Stomach (tissue), 9 donors: ENCODE measurements around the gene GJC1. TPM values are rescaled to one million over a fixed set of nuclear protein-coding genes. Genes with fewer than 3 reads are reported as not detected.

Experiments
- DNase-seq, 2 donors: peaks; one replicate each; pipeline versions ENCODE4 v3.0.0 to v3.0.0-alpha.2; 2013 to 2019
- H3K27ac ChIP-seq, 5 donors: fragments of 200-600 bp in 4 of 5; sonication (generic) in 4 of 5; one replicate each; pipeline ENCODE4 v1.5.1; 2013 to 2019; ENCODE audit warnings: mild to moderate bottlenecking in 1 of 5, moderate library complexity in 1 of 5
- H3K27me3 ChIP-seq, 3 donors: fragments of 200-600 bp; sonication (generic); one replicate each; pipeline ENCODE4 v1.5.1; 2017 to 2019; ENCODE audit warnings: mixed run types in 1 of 3
- H3K36me3 ChIP-seq, 4 donors: fragments of 200-600 bp; sonication (generic); 1 replicate in 3 of 4; 2 replicates in 1 of 4; pipeline ENCODE4 v1.5.1; 2016 to 2019
- H3K4me1 ChIP-seq, 4 donors: fragments of 200-600 bp; sonication (generic); one replicate each; pipeline ENCODE4 v1.5.1; 2016 to 2019
- H3K4me3 ChIP-seq, 4 donors: fragments of 200-600 bp; sonication (generic) in 3 of 4; one replicate each; pipeline ENCODE4 v1.5.1; 2016 to 2019; ENCODE audit warnings: mild to moderate bottlenecking in 1 of 4
- H3K9me3 ChIP-seq, 4 donors: fragments of 200-600 bp; sonication (generic); one replicate each; pipeline ENCODE4 v1.5.1; 2016 to 2019
- CTCF ChIP-seq, 7 experiments: fragments of 450-650 bp in 4 of 7; fragments of 200-600 bp in 3 of 7; sonication (generic) in 3 of 7; IDR thresholded peaks; one replicate each; pipeline ENCODE4 v1.5.1; 2016 to 2019; ENCODE audit warnings: antibody characterized with exemption in 7 of 7, control low read depth in 2 of 7, mild to moderate bottlenecking in 1 of 7
- EP300 ChIP-seq: sonication (generic); formaldehyde crosslinking; IDR thresholded peaks from one replicate; pipeline ENCODE4 v1.6.1; 2017; ENCODE audit warnings: antibody characterized with exemption
- POLR2A ChIP-seq, 4 donors: fragments of 450-650 bp; IDR thresholded peaks; one replicate each; pipeline ENCODE4 v1.6.1; 2016; ENCODE audit warnings: antibody characterized with exemption in 4 of 4, control low read depth in 2 of 4, mild to moderate bottlenecking in 1 of 4, moderate library complexity in 1 of 4
- POLR2AphosphoS5 ChIP-seq, 3 donors: sonication (generic); formaldehyde crosslinking; IDR thresholded peaks; one replicate each; pipeline ENCODE4 v1.6.1; 2016; ENCODE audit warnings: antibody characterized with exemption in 3 of 3
- WGBS, 5 donors: extraction: QIAGEN DNeasy Blood & Tissue Kit in 3 of 5; methylation state at CpG; one replicate each; pipeline versions ENCODE4 v1.1.5 to v1.1.7; 2013 to 2018; 5-methylcytosine and 5-hydroxymethylcytosine counted together
- intact Hi-C: fragments of 100-400 bp; cut with DNase I; formaldehyde crosslinking; loops from one replicate; pipeline ENCODE4 v1.15.1; 2023; ENCODE audit warnings: low total_unique reads
- polyA plus RNA-seq, 3 donors: library from polyadenylated mRNA; stranded (reverse); fragments of 200-250 nt; gene quantifications; one replicate each; pipeline ENCODE4 v1.2.3, GENCODE V29; 2013
- total RNA-seq, 5 donors: library from RNA; depleted of rRNA; stranded (reverse); fragments of >200 nt; gene quantifications; one replicate each; pipeline versions ENCODE4 v1.1.0 to v1.2.3, GENCODE V29; 2014 to 2016
- donor health status: healthy with polysubstance abuse.
- donor health status: Bipolar disorder and iron deficiency.
- donor health status: healthy.

GJC1 gene
- total and polyA plus RNA-seq, 8 donors = 0.31 to 53.1 (median 10.4) TPM

GRCh38 chr17:44770166-44770925 lies 59.7 kb downstream of the GJC1 start:
- H3K27ac ChIP-seq = no peak overlapping the region
- H3K4me1 ChIP-seq = peaks cover 5 to 9% (median 8%) of the 10 kb centered on the region in 4 donors
- TF ChIP-seq CTCF (IDR thresholded peaks at IDR 0.05) (no peak), POLR2A (IDR thresholded peaks at IDR 0.05) (no peak), EP300 (no peak), POLR2AphosphoS5 (IDR thresholded peaks at IDR 0.05) (no peak)
- H3K27me3 ChIP-seq = peaks cover 0 to 76% (median 24%) of the 10 kb centered on the region in 3 donors
- 64 to 71% (median 69%) methylated on average over 9 to 11 of the region's 11 CpGs for WGBS, 5 donors
- no peak for DNase-seq
- intact Hi-C loops = loop anchor here (10.0 kb wide), 1 partner anchor 254 kb away; no protein-coding TSS in a partner anchor
- H3K36me3 ChIP-seq = no peaks in the 10 kb centered on the region
- no peak overlapping the region for H3K4me3 ChIP-seq
- H3K9me3 ChIP-seq = no peaks in the 10 kb centered on the region

GRCh38 chr17:44769647-44770084 lies 60.4 kb downstream of the GJC1 start:
- Histone ChIP-seq H3K27me3 (peaks cover 0 to 81% (median 24%) of the 10 kb centered on the region in 3 donors), H3K9me3 (no peaks in the 10 kb centered on the region), H3K27ac (no peak overlapping the region), H3K4me1 (peaks cover 0 to 3% (median 2%) of the 10 kb centered on the region in 4 donors), H3K36me3 (no peaks in the 10 kb centered on the region), H3K4me3 (no peak overlapping the region)
- WGBS, 5 donors = 60 to 75% (median 68%) methylated on average over 7 to 15 of the region's 15 CpGs
- intact Hi-C loops = loop anchor here (10.0 kb wide), 1 partner anchor 255 kb away; no protein-coding TSS in a partner anchor
- DNase-seq = no peak
- TF ChIP-seq POLR2AphosphoS5 (IDR thresholded peaks at IDR 0.05) (no peak), POLR2A (IDR thresholded peaks at IDR 0.05) (no peak), EP300 (no peak), CTCF (IDR thresholded peaks at IDR 0.05) (no peak)

GRCh38 chr17:44769230-44769629 lies 60.9 kb downstream of the GJC1 start:
- Histone ChIP-seq H3K27me3 (peaks cover 0 to 81% (median 24%) of the 10 kb centered on the region in 3 donors), H3K9me3 (no peaks in the 10 kb centered on the region), H3K4me1 (no peaks in the 10 kb centered on the region), H3K4me3 (no peak overlapping the region), H3K36me3 (no peaks in the 10 kb centered on the region), H3K27ac (no peak overlapping the region)
- 47 to 62% (median 55%) methylated on average over 5 to 6 of the region's 6 CpGs for WGBS, 5 donors
- intact Hi-C loops = no loop called here
- TF ChIP-seq POLR2A (IDR thresholded peaks at IDR 0.05) (no peak), POLR2AphosphoS5 (IDR thresholded peaks at IDR 0.05) (no peak), EP300 (no peak), CTCF (IDR thresholded peaks at IDR 0.05) (no peak)
- no peak for DNase-seq

GRCh38 chr17:44768505-44769142 lies 61.5 kb downstream of the GJC1 start:
- no peak overlapping the region for H3K27ac ChIP-seq
- DNase-seq = no peak
- no peaks in the 10 kb centered on the region for H3K36me3 ChIP-seq
- no peak for TF ChIP-seq POLR2A (IDR thresholded peaks at IDR 0.05)
- no peak for TF ChIP-seq POLR2AphosphoS5 (IDR thresholded peaks at IDR 0.05)
- no peak for TF ChIP-seq EP300
- no peak for TF ChIP-seq CTCF (IDR thresholded peaks at IDR 0.05)
- H3K4me1 ChIP-seq = no peaks in the 10 kb centered on the region
- peaks cover 0 to 79% (median 24%) of the 10 kb centered on the region in 3 donors for H3K27me3 ChIP-seq
- intact Hi-C loops = no loop called here
- H3K9me3 ChIP-seq = no peaks in the 10 kb centered on the region
- H3K4me3 ChIP-seq = no peak overlapping the region
- WGBS, 5 donors = 72 to 86% (median 77%) methylated on average over 11 of the region's 11 CpGs
